ENCODE results near the gene CROCC2.

The CROCC2 gene

GRCh38 chr2:240921311-240921994 lies 15.3 kb downstream of the CROCC2 start:
- DNase-seq (ENCODE audit: low spot score), result no peak

GRCh38 chr2:240921995-240922244 lies 15.8 kb downstream of the CROCC2 start:
- no peak for DNase-seq (ENCODE audit: low spot score)

GRCh38 chr2:240922245-240922981 lies 16.3 kb downstream of the CROCC2 start:
- DNase-seq (ENCODE audit: low spot score), result no peak

GRCh38 chr2:240922982-240923537 lies 16.9 kb downstream of the CROCC2 start:
- DNase-seq (ENCODE audit: low spot score), result no peak

GRCh38 chr2:240925191-240925567 lies 19.0 kb downstream of the CROCC2 start:
- peak; percentile 11 for DNase-seq (ENCODE audit: low spot score)

GRCh38 chr2:240925568-240926515 lies 19.7 kb downstream of the CROCC2 start:
- DNase-seq (ENCODE audit: low spot score), result no peak

GRCh38 chr2:240926516-240927389 lies 20.6 kb downstream of the CROCC2 start:
- DNase-seq (ENCODE audit: low spot score), result no peak

GRCh38 chr2:240927390-240927781 lies 21.2 kb downstream of the CROCC2 start:
- DNase-seq (ENCODE audit: low spot score), result no peak

- DNase-seq (ENCODE audit: low spot score), result no peak
Measured at GRCh38 chr2:240928476-240929363, 22.6 kb downstream of the CROCC2 start.

GRCh38 chr2:240929364-240930095 lies 23.4 kb downstream of the CROCC2 start:
- no peak for DNase-seq (ENCODE audit: low spot score)

- no peak for DNase-seq (ENCODE audit: low spot score)
Measured at GRCh38 chr2:240930096-240930630, 24.0 kb downstream of the CROCC2 start.

GRCh38 chr2:240930631-240931318 lies 24.6 kb downstream of the CROCC2 start:
- DNase-seq (ENCODE audit: low spot score), result no peak

- DNase-seq (ENCODE audit: low spot score), result no peak
Measured at GRCh38 chr2:240931319-240931949, 25.3 kb downstream of the CROCC2 start.

GRCh38 chr2:240932001-240932723 lies 26.0 kb downstream of the CROCC2 start:
- DNase-seq (ENCODE audit: low spot score), result no peak

- DNase-seq (ENCODE audit: low spot score), result no peak
Measured at GRCh38 chr2:240932724-240933047, 26.6 kb downstream of the CROCC2 start.

GRCh38 chr2:240933048-240933965 lies 27.2 kb downstream of the CROCC2 start:
- no peak for DNase-seq (ENCODE audit: low spot score)

Measured in NAMALWA (cell line).